SK-N-MC (cell line): ENCODE results near the gene KRT72.

ENCODE experiments used
- EZH2 ChIP-seq: fragments of 200-600 bp; sonication (generic); IDR thresholded peaks from one replicate; pipeline ENCODE4 v1.6.1; 2017; ENCODE audit warnings: antibody characterized with exemption
- POLR2AphosphoS5 ChIP-seq: IDR thresholded peaks from 2 replicates; pipeline ENCODE4 v1.6.1; 2012; ENCODE audit warnings: mild to moderate bottlenecking, low read depth, low read length, borderline replicate concordance

DNA sequence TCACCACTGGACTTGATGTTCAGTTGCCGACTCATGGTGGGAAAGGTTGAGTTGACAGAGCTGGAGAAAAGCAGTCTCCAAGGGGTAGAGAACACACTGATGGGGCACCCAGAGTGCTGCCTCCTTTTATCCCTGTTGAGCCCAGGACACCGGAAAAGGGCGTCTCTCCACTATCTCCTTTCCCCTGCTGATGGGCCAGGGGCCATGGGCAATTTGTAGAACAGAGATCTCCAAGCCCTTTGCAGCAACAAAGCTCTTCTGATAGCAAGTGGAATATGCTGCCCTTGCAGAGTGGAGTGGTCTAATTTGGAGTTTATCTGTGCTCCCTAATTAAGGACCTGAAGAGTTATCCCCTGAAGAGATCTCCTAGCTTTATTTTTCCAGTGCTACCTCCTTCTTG, 27.5 kb downstream of the KRT72 start, which contains the start of gene KRT74:
- TF ChIP-seq POLR2AphosphoS5 = no peak
- TF ChIP-seq EZH2 = no peak
